ENCODE measurements around the gene SPARCL1.
"Not testable (repeated sequence)": the region's sequence is repeated elsewhere in the genome, so short reads cannot be mapped to it uniquely, and the experiment has no call there.

Gene SPARCL1

GRCh38 chr4:87433342-87433741 is 95.8 kb downstream of the SPARCL1 start:
- FAIRE-seq, result no peak

GRCh38 chr4:87430038-87430437 is 99.1 kb downstream of the SPARCL1 start:
- FAIRE-seq, result no peak

- no peak for FAIRE-seq
Observed at GRCh38 chr4:87428979-87429378, 100.2 kb downstream of the SPARCL1 start.

- no peak for FAIRE-seq
Observed at GRCh38 chr4:87427518-87427868, 101.7 kb downstream of the SPARCL1 start.

GRCh38 chr4:87426865-87427517 is 102.2 kb downstream of the SPARCL1 start:
- no peak for FAIRE-seq

GRCh38 chr4:87425711-87426110 is 103.5 kb downstream of the SPARCL1 start:
- no peak for FAIRE-seq

- FAIRE-seq, result not testable (repeated sequence)
Observed at GRCh38 chr4:87424099-87424543, 105.1 kb downstream of the SPARCL1 start.

Measured in TTC549 (cell line).